Panc1 (cell line): ENCODE results near the gene RWDD1. TPM values are rescaled to one million over a fixed set of nuclear protein-coding genes. Genes with fewer than 3 reads are reported as not detected.

ENCODE experiments used
- ATAC-seq: fragments of 200-7000 bp; cut with Tn5 transposase; 2 replicates; pipeline ENCODE4 v1.9.1; 2020; ENCODE audit warnings: mild to moderate bottlenecking, moderate library complexity
- BruUV-seq: library from RNA; stranded (reverse); fragments of 400-500 nt; replicated peaks from 2 replicates; lab custom pipeline; 2021; lab: Mats Ljungman, UMichigan
- CTCF ChIA-PET: fragments of 300-600 bp; sonication (Branson Sonifier 250); formaldehyde crosslinking; loops from one replicate; lab custom pipeline; 2022; ENCODE audit warnings: antibody characterized with exemption; lab: Charles Lee
- POLR2A ChIA-PET: fragments of 300-600 bp; sonication (Branson Sonifier 250); formaldehyde crosslinking; loops from one replicate; lab custom pipeline; 2022; ENCODE audit warnings: antibody characterized with exemption; lab: Charles Lee
- DNase-seq: peaks from one replicate; pipeline ENCODE4 v3.0.0-alpha.2; 2010; ENCODE audit warnings: low read depth, low spot score
- H3K27ac ChIP-seq: 2 replicates; pipeline ENCODE4 v1.5.1; 2011; ENCODE audit warnings: mild to moderate bottlenecking, low read length, inconsistent platforms
- H3K27me3 ChIP-seq: fragments of 200-500 bp; sonication (Bioruptor generic); 2 replicates; pipeline ENCODE4 v1.6.0; 2014; ENCODE audit warnings: low read length, inconsistent platforms; ENCODE audit not compliant: control insufficient read depth, insufficient read depth
- H3K36me3 ChIP-seq: fragments of 200-500 bp; sonication (Bioruptor generic); 2 replicates; pipeline ENCODE4 v1.5.1; 2014; ENCODE audit warnings: inconsistent platforms, mild to moderate bottlenecking, low read length, moderate library complexity; ENCODE audit not compliant: control insufficient read depth, insufficient read depth
- H3K4me1 ChIP-seq: 2 replicates; pipeline ENCODE4 v1.5.1; 2011; ENCODE audit warnings: inconsistent platforms, mild to moderate bottlenecking, low read length, moderate library complexity; ENCODE audit not compliant: control insufficient read depth, insufficient read depth
- H3K4me3 ChIP-seq, 2 experiments: 2 replicates each; pipeline ENCODE4 v1.5.1; 2011 to 2012; ENCODE audit warnings: low read depth in 2 of 2, low read length in 2 of 2, mild to moderate bottlenecking in 2 of 2, inconsistent platforms in 1 of 2, moderate library complexity in 1 of 2
- H3K9me3 ChIP-seq: fragments of 200-500 bp; sonication (Bioruptor generic); 2 replicates; pipeline ENCODE4 v1.5.1; 2014; ENCODE audit warnings: low read depth, mild to moderate bottlenecking, inconsistent platforms, low read length, moderate library complexity; ENCODE audit not compliant: control insufficient read depth, insufficient read depth
- POLR2AphosphoS5 ChIP-seq: IDR thresholded peaks from 2 replicates; pipeline ENCODE4 v1.6.1; 2012; ENCODE audit warnings: mild to moderate bottlenecking, low read depth, low read length, moderate library complexity
- REST ChIP-seq, 2 experiments: IDR thresholded peaks; 2 replicates each; pipeline ENCODE4 v1.6.1; 2011 to 2012; ENCODE audit warnings: low read depth in 2 of 2, control low read depth in 1 of 2, low read length in 1 of 2, mild to moderate bottlenecking in 1 of 2, moderate library complexity in 1 of 2; ENCODE audit not compliant: insufficient read depth in 1 of 2
- SIN3A ChIP-seq: IDR thresholded peaks from 2 replicates; pipeline ENCODE4 v1.6.1; 2012; ENCODE audit warnings: low read depth, mild to moderate bottlenecking, low read length, moderate library complexity, borderline replicate concordance; ENCODE audit not compliant: insufficient read depth
- TCF7L2 ChIP-seq: IDR thresholded peaks from 2 replicates; pipeline ENCODE4 v1.6.1; 2011; ENCODE audit warnings: mild to moderate bottlenecking, low read depth, low read length, inconsistent platforms
- in situ Hi-C: cut with HindIII; loops from 2 replicates; pipeline ENCODE4 v1.10.0; 2016; ENCODE audit warnings: low sequenced_read_pairs, low pct_unique_long_range_greater_than_20kb
- intact Hi-C: fragments of 100-400 bp; cut with micrococcal nuclease; formaldehyde crosslinking; loops from one replicate; pipeline ENCODE4 v1.10.0; 2022; ENCODE audit not compliant: unreplicated experiment
- total RNA-seq: library from RNA; stranded (reverse); gene quantifications from one replicate; pipeline ENCODE4 v1.2.1, GENCODE V29; 2021; ENCODE audit not compliant: unreplicated experiment
- TF ChIP-seq, protein P1 (sequence below): fragments of 450-650 bp; IDR thresholded peaks from 2 replicates; pipeline ENCODE4 v1.5.1; 2017; ENCODE audit warnings: mild to moderate bottlenecking

RWDD1 gene
- total RNA-seq, 1 experiment from 2014 or later = 68.0 TPM

- Histone ChIP-seq H3K4me3 (no peak overlapping the region), H3K4me1 (no peaks in the 10 kb centered on the region), H3K27me3 (peaks cover 45% of the 10 kb centered on the region), H3K27ac (no peak overlapping the region), H3K36me3 (no peaks in the 10 kb centered on the region), H3K9me3 (no peaks in the 10 kb centered on the region)
- ChIA-PET POLR2A (no interaction called here), CTCF (no interaction called here)
- intact Hi-C loops = no loop called here
- no peak for DNase-seq
- in situ Hi-C loops = no loop called here
- TF ChIP-seq REST (IDR thresholded peaks at IDR 0.05; ENCODE audit: insufficient read depth in 1 of 2, low read depth in 2 of 2, low read length in 1 of 2) (no peak), SIN3A (no peak), POLR2AphosphoS5 (no peak), TCF7L2 (no peak)
- TF ChIP-seq, protein P1, sequence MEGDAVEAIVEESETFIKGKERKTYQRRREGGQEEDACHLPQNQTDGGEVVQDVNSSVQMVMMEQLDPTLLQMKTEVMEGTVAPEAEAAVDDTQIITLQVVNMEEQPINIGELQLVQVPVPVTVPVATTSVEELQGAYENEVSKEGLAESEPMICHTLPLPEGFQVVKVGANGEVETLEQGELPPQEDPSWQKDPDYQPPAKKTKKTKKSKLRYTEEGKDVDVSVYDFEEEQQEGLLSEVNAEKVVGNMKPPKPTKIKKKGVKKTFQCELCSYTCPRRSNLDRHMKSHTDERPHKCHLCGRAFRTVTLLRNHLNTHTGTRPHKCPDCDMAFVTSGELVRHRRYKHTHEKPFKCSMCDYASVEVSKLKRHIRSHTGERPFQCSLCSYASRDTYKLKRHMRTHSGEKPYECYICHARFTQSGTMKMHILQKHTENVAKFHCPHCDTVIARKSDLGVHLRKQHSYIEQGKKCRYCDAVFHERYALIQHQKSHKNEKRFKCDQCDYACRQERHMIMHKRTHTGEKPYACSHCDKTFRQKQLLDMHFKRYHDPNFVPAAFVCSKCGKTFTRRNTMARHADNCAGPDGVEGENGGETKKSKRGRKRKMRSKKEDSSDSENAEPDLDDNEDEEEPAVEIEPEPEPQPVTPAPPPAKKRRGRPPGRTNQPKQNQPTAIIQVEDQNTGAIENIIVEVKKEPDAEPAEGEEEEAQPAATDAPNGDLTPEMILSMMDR = no peak
- BruUV-seq = no TSS peak
- ATAC-seq = no peak
Observed at GRCh38 chr6:116528780-116529179, 42.5 kb upstream of the RWDD1 start.

GRCh38 chr6:116529466-116530290 lies 41.6 kb upstream of the RWDD1 start:
- no peak for ATAC-seq
- H3K36me3 ChIP-seq = no peaks in the 10 kb centered on the region
- no peak overlapping the region for H3K4me3 ChIP-seq
- no peak for TF ChIP-seq SIN3A
- TF ChIP-seq, protein P1 = no peak
- no peak for TF ChIP-seq POLR2AphosphoS5
- no peak for TF ChIP-seq REST (IDR thresholded peaks at IDR 0.05; ENCODE audit: insufficient read depth in 1 of 2, low read depth in 2 of 2, low read length in 1 of 2)
- no peak for TF ChIP-seq TCF7L2
- ChIA-PET CTCF (no interaction called here), POLR2A (no interaction called here)
- no TSS peak for BruUV-seq
- DNase-seq = no peak
- H3K27me3 ChIP-seq = peaks cover 43% of the 10 kb centered on the region
- H3K9me3 ChIP-seq = no peaks in the 10 kb centered on the region
- no peaks in the 10 kb centered on the region for H3K4me1 ChIP-seq
- no peak overlapping the region for H3K27ac ChIP-seq
- in situ Hi-C loops (no loop called here), intact Hi-C loops (no loop called here)
